ENCODE results near the gene FRMD4A. TPM values are rescaled to one million over a fixed set of nuclear protein-coding genes. Genes with fewer than 3 reads are reported as not detected.

Gene FRMD4A
- total RNA-seq, 2 donors from 2014 or later, result 22.3 to 22.4 TPM

GRCh38 chr10:13621931-13622330 lies 708.8 kb downstream of the FRMD4A start:
- H3K27ac Mint-ChIP-seq, result no peak overlapping the region

DNA sequence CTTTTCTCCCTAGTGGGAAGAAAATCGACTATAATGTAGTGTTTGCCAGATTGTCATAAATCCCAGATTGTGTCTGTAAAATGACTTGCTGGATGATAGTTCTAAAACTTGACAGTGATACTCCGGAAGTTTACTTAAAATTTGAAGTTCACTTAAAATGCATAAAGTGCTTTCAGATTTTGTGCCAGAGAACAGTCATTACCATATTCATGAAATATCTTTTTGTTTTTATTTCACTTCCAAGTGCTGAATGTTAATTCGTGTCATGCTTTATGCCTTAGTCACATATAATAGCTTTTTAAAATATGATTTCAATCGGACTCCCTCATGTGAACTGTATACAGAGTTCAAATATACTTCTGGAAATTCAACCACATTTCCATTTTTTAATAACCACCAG lies 713.6 kb downstream of the FRMD4A start:
- no peak for TF ChIP-seq CTCF (conservative IDR thresholded peaks at IDR 0.05)
- Mint-ChIP-seq H3K4me1 (peaks cover 21% of the 10 kb centered on the region), H3K27me3 (ENCODE audit: insufficient read depth) (no peaks in the 10 kb centered on the region), H3K27ac (no peak overlapping the region), H3K9me3 (no peaks in the 10 kb centered on the region), H3K36me3 (ENCODE audit: low read depth) (peaks cover 25% of the 10 kb centered on the region), H3K4me3 (no peak overlapping the region)
- peaks cover 31% of the 10 kb centered on the region for H3K36me3 ChIP-seq (ENCODE audit: control insufficient read depth, insufficient read depth, low read length)
- H3K9me3 ChIP-seq (ENCODE audit: control insufficient read depth, low read length), result no peaks in the 10 kb centered on the region
- no peak overlapping the region for H3K4me3 ChIP-seq (ENCODE audit: low read length)
- no peaks in the 10 kb centered on the region for H3K27me3 ChIP-seq (ENCODE audit: control insufficient read depth, insufficient read depth, low read length, poor library complexity, severe bottlenecking)
- WGBS, 2 experiments (ENCODE audit: insufficient coverage in 1 of 2, insufficient read length in 1 of 2), result 84 to 94% methylated on average over 4 of the region's 4 CpGs
- no peak overlapping the region for H3K9ac ChIP-seq (ENCODE audit: extremely low read depth, low read length, poor library complexity, severe bottlenecking)
- no peak overlapping the region for H3K27ac ChIP-seq (ENCODE audit: low read depth, low read length)
- DNase-seq, result no peak
- H3K4me1 ChIP-seq (ENCODE audit: control insufficient read depth, insufficient read depth, low read length), result peaks cover 8% of the 10 kb centered on the region

More at GRCh38 chr10:13621931-13622330, 708.8 kb downstream of the FRMD4A start:
- Histone ChIP-seq H3K27me3 (ENCODE audit: control insufficient read depth, insufficient read depth, low read length, poor library complexity, severe bottlenecking) (peaks cover 5% of the 10 kb centered on the region), H3K27ac (ENCODE audit: low read depth, low read length) (no peak overlapping the region), H3K9ac (ENCODE audit: extremely low read depth, low read length, poor library complexity, severe bottlenecking) (no peak overlapping the region), H3K36me3 (ENCODE audit: control insufficient read depth, insufficient read depth, low read length) (peaks cover 17% of the 10 kb centered on the region), H3K4me3 (ENCODE audit: low read length) (no peak overlapping the region), H3K9me3 (ENCODE audit: control insufficient read depth, low read length) (no peaks in the 10 kb centered on the region), H3K4me1 (ENCODE audit: control insufficient read depth, insufficient read depth, low read length) (peaks cover 3% of the 10 kb centered on the region)
- 89 to 98% methylated on average over 1 to 2 of the region's 2 CpGs for WGBS, 2 experiments (ENCODE audit: insufficient coverage in 1 of 2, insufficient read length in 1 of 2)
- DNase-seq, result no peak
- TF ChIP-seq CTCF (conservative IDR thresholded peaks at IDR 0.05), result no peak
- peaks cover 8% of the 10 kb centered on the region for H3K27me3 Mint-ChIP-seq (ENCODE audit: insufficient read depth)
- H3K4me1 Mint-ChIP-seq, result no peaks in the 10 kb centered on the region
- no peaks in the 10 kb centered on the region for H3K9me3 Mint-ChIP-seq
- no peak overlapping the region for H3K4me3 Mint-ChIP-seq
- H3K36me3 Mint-ChIP-seq (ENCODE audit: low read depth), result peaks cover 24% of the 10 kb centered on the region

- Mint-ChIP-seq H3K4me3 (no peak overlapping the region), H3K4me1 (peaks cover 21% of the 10 kb centered on the region), H3K36me3 (ENCODE audit: low read depth) (peaks cover 29% of the 10 kb centered on the region), H3K27me3 (ENCODE audit: insufficient read depth) (no peaks in the 10 kb centered on the region), H3K9me3 (no peaks in the 10 kb centered on the region), H3K27ac (peak overlapping the region; percentile 85)
- H3K36me3 ChIP-seq (ENCODE audit: control insufficient read depth, insufficient read depth, low read length), result peaks cover 45% of the 10 kb centered on the region
- no peak for TF ChIP-seq CTCF (conservative IDR thresholded peaks at IDR 0.05)
- no peaks in the 10 kb centered on the region for H3K9me3 ChIP-seq (ENCODE audit: control insufficient read depth, low read length)
- peak; percentile 70 for DNase-seq
- H3K4me1 ChIP-seq (ENCODE audit: control insufficient read depth, insufficient read depth, low read length), result peaks cover 8% of the 10 kb centered on the region
- WGBS, 2 experiments (ENCODE audit: insufficient coverage in 1 of 2, insufficient read length in 1 of 2), result 30 to 63% methylated on average over 2 to 7 of the region's 7 CpGs
- no peaks in the 10 kb centered on the region for H3K27me3 ChIP-seq (ENCODE audit: control insufficient read depth, insufficient read depth, low read length, poor library complexity, severe bottlenecking)
- peak overlapping the region; percentile 49 for H3K9ac ChIP-seq (ENCODE audit: extremely low read depth, low read length, poor library complexity, severe bottlenecking)
- peak overlapping the region; percentile 34 for H3K27ac ChIP-seq (ENCODE audit: low read depth, low read length)
- H3K4me3 ChIP-seq (ENCODE audit: low read length), result peak overlapping the region; percentile 28
These were observed 714.9 kb downstream of the FRMD4A start for GRCh38 chr10:13615650-13616300.

Data from endodermal cell (in vitro differentiated cells).